Natural killer cell (primary cell): Measurements from ENCODE around the gene NMB. TPM values are rescaled to one million over a fixed set of nuclear protein-coding genes. Genes with fewer than 3 reads are reported as not detected.

Source experiments
- ATAC-seq, 3 donors: fragments of 150-1000 bp in 2 of 3; fragments of 200-7000 bp in 1 of 3; cut with Tn5 transposase; 1 replicate in 1 of 3; 2 replicates in 2 of 3; pipeline ENCODE4 v1.10.0; 2021; ENCODE audit warnings: mild to moderate bottlenecking in 2 of 3, moderate library complexity in 2 of 3
- DNase-seq, 2 donors: peaks; one replicate each; pipeline versions ENCODE4 v3.0.0 to v3.0.0-alpha.2; 2013 to 2021; ENCODE audit warnings: mixed read lengths in 1 of 2
- H3K27ac ChIP-seq: one replicate; pipeline ENCODE4 v1.5.1; 2013; ENCODE audit warnings: mild to moderate bottlenecking, low read length
- H3K27me3 ChIP-seq: one replicate; pipeline ENCODE4 v1.6.1; 2013; ENCODE audit warnings: low read length; ENCODE audit not compliant: control insufficient read depth, insufficient read depth
- H3K36me3 ChIP-seq: one replicate; pipeline ENCODE4 v1.6.1; 2013; ENCODE audit warnings: low read length; ENCODE audit not compliant: control insufficient read depth, insufficient read depth
- H3K4me1 ChIP-seq: one replicate; pipeline ENCODE4 v1.6.1; 2013; ENCODE audit warnings: low read length; ENCODE audit not compliant: control insufficient read depth, insufficient read depth
- H3K4me3 ChIP-seq: one replicate; pipeline ENCODE4 v1.5.1; 2013; ENCODE audit warnings: low read length
- H3K9me3 ChIP-seq: one replicate; pipeline ENCODE4 v1.6.1; 2013; ENCODE audit warnings: low read length; ENCODE audit not compliant: control insufficient read depth, insufficient read depth
- H3K27ac Mint-ChIP-seq, 2 donors: one replicate each; pipeline ENCODE4 v1.8.0; 2022; ENCODE audit warnings: mild to moderate bottlenecking in 2 of 2, mixed read lengths in 2 of 2, moderate library complexity in 1 of 2
- H3K27me3 Mint-ChIP-seq, 2 donors: one replicate each; pipeline ENCODE4 v1.8.0; 2022; ENCODE audit warnings: low read depth in 2 of 2, mixed read lengths in 2 of 2
- H3K36me3 Mint-ChIP-seq: one replicate; pipeline ENCODE4 v1.8.0; 2022; ENCODE audit warnings: mixed read lengths
- H3K4me1 Mint-ChIP-seq, 2 donors: one replicate each; pipeline ENCODE4 v1.8.0; 2022; ENCODE audit warnings: mixed read lengths in 2 of 2
- H3K4me3 Mint-ChIP-seq: one replicate; pipeline ENCODE4 v1.8.0; 2022; ENCODE audit warnings: mild to moderate bottlenecking, moderate library complexity, mixed read lengths
- H3K9me3 Mint-ChIP-seq, 2 donors: one replicate each; pipeline ENCODE4 v1.8.0; 2022; ENCODE audit warnings: mixed read lengths in 2 of 2
- CTCF ChIP-seq: fragments of 200-600 bp; IDR thresholded peaks from one replicate; pipeline ENCODE4 v1.8.0; 2022; ENCODE audit warnings: antibody characterized with exemption
- WGBS: methylation state at CpG from one replicate; pipeline ENCODE4 v1.1.7; 2013; ENCODE audit warnings: missing lambda C conversion rate; ENCODE audit not compliant: insufficient coverage; 5-methylcytosine and 5-hydroxymethylcytosine counted together
- intact Hi-C: fragments of 100-400 bp; cut with micrococcal nuclease; formaldehyde crosslinking; loops from one replicate; pipeline ENCODE4 v1.14.2; 2022
- total RNA-seq, 4 donors: library from RNA; stranded (reverse); fragments of 120-200 nt in 1 of 4; gene quantifications; one replicate each; pipeline versions ENCODE4 v1.2.3 to v1.2.4, GENCODE V29; 2013 to 2022

NMB gene
- total RNA-seq, 3 donors from 2014 or later (not counting 1 experiment from before 2014, with no cell fraction given): 3.8 to 6.4 (median 5.1) TPM

GRCh38 chr15:84621358-84621979 lies 36.5 kb downstream of the NMB start:
- H3K36me3 ChIP-seq: peaks cover 11% of the 10 kb centered on the region
- H3K4me3 Mint-ChIP-seq: no peak overlapping the region
- peaks cover 13% of the 10 kb centered on the region for H3K36me3 Mint-ChIP-seq
- H3K27me3 ChIP-seq: no peaks in the 10 kb centered on the region
- intact Hi-C loops: no loop called here
- H3K9me3 ChIP-seq: peaks cover 19% of the 10 kb centered on the region
- peaks cover 2 to 3% of the 10 kb centered on the region in 2 donors for H3K9me3 Mint-ChIP-seq
- 98% methylated on average over 15 of the region's 17 CpGs for WGBS
- H3K27ac ChIP-seq: no peak overlapping the region
- no peaks in the 10 kb centered on the region for H3K27me3 Mint-ChIP-seq
- ATAC-seq: no peak
- no peak for TF ChIP-seq CTCF
- H3K4me1 Mint-ChIP-seq: no peaks in the 10 kb centered on the region
- no peak for DNase-seq
- no peak overlapping the region for H3K27ac Mint-ChIP-seq
- H3K4me3 ChIP-seq: no peak overlapping the region
- no peaks in the 10 kb centered on the region for H3K4me1 ChIP-seq

- H3K27me3 ChIP-seq: no peaks in the 10 kb centered on the region
- no peak for TF ChIP-seq CTCF
- peaks cover 13% of the 10 kb centered on the region for H3K36me3 Mint-ChIP-seq
Observed at GRCh38 chr15:84620626-84621025, 37.4 kb downstream of the NMB start.

GRCh38 chr15:84616235-84616634 lies 41.8 kb downstream of the NMB start:
- no peak for TF ChIP-seq CTCF
- Histone ChIP-seq H3K27ac (no peak overlapping the region), H3K4me1 (no peaks in the 10 kb centered on the region), H3K4me3 (no peak overlapping the region), H3K36me3 (peaks cover 6% of the 10 kb centered on the region), H3K9me3 (peaks cover 8% of the 10 kb centered on the region), H3K27me3 (no peaks in the 10 kb centered on the region)
- DNase-seq (no peak), ATAC-seq (no peak)
- Mint-ChIP-seq H3K27me3 (no peaks in the 10 kb centered on the region), H3K4me1 (no peaks in the 10 kb centered on the region), H3K4me3 (no peak overlapping the region), H3K36me3 (peaks cover 11% of the 10 kb centered on the region), H3K27ac (no peak overlapping the region), H3K9me3 (peaks cover 2 to 3% of the 10 kb centered on the region in 2 donors)
- WGBS: 85% methylated on average over 2 of the region's 3 CpGs
- intact Hi-C loops: no loop called here

More at GRCh38 chr15:84620626-84621025, 37.4 kb downstream of the NMB start:
- Mint-ChIP-seq H3K4me3 (no peak overlapping the region), H3K9me3 (peaks cover 2 to 3% of the 10 kb centered on the region in 2 donors), H3K27ac (no peak overlapping the region), H3K27me3 (no peaks in the 10 kb centered on the region), H3K4me1 (no peaks in the 10 kb centered on the region)
- H3K4me3 ChIP-seq: no peak overlapping the region
- peaks cover 11% of the 10 kb centered on the region for H3K36me3 ChIP-seq
- H3K4me1 ChIP-seq: no peaks in the 10 kb centered on the region
- ATAC-seq: no peak
- H3K27ac ChIP-seq: no peak overlapping the region
- WGBS: 97% methylated on average over 5 of the region's 8 CpGs
- DNase-seq: no peak
- H3K9me3 ChIP-seq: peaks cover 19% of the 10 kb centered on the region
- intact Hi-C loops: no loop called here

- Histone ChIP-seq H3K4me1 (no peaks in the 10 kb centered on the region), H3K27ac (no peak overlapping the region), H3K4me3 (no peak overlapping the region), H3K9me3 (no peaks in the 10 kb centered on the region), H3K27me3 (no peaks in the 10 kb centered on the region), H3K36me3 (peaks cover 5% of the 10 kb centered on the region)
- H3K27ac Mint-ChIP-seq: no peak overlapping the region
- H3K4me1 Mint-ChIP-seq: peaks cover 0 to 5% of the 10 kb centered on the region in 2 donors
- WGBS: 96% methylated on average over 7 of the region's 7 CpGs
- no peak for DNase-seq
- no peaks in the 10 kb centered on the region for H3K9me3 Mint-ChIP-seq
- no peaks in the 10 kb centered on the region for H3K36me3 Mint-ChIP-seq
- H3K27me3 Mint-ChIP-seq: no peaks in the 10 kb centered on the region
- intact Hi-C loops: no loop called here
- no peak for TF ChIP-seq CTCF
- no peak overlapping the region for H3K4me3 Mint-ChIP-seq
- no peak for ATAC-seq
Observed at GRCh38 chr15:84611631-84612030, 46.4 kb downstream of the NMB start.
